Left forelimb (tissue), 1 donor: ENCODE measurements around the gene NPY5R.

Experiments
- DNase-seq: peaks from one replicate; pipeline ENCODE4 v3.0.0-alpha.2; 2018; ENCODE audit warnings: low spot score

The NPY5R gene

DNA sequence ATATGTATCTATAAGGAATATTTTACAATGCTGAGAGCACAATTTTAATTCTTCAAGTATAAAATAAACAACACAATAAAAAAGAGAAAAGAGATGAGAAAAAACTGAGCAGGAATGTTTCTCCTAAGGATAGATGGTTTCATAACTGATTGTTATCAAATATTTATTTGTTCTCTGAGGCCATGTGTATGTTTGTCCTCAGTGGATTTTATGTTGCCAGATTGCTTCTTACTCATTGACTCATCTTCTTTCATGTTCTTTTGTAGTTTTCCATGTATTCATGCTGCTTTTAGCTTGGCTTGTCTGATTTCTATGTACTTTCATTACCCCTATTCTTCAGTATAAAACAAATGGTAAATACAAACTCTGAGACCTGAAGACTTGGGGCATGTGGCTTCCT, 41.2 kb downstream of the NPY5R start:
- DNase-seq, result no peak

- no peak for DNase-seq
Observed at GRCh38 chr4:163385466-163385865, 41.8 kb downstream of the NPY5R start.

GRCh38 chr4:163391756-163392155, 48.1 kb downstream of the NPY5R start:
- no peak for DNase-seq

DNA sequence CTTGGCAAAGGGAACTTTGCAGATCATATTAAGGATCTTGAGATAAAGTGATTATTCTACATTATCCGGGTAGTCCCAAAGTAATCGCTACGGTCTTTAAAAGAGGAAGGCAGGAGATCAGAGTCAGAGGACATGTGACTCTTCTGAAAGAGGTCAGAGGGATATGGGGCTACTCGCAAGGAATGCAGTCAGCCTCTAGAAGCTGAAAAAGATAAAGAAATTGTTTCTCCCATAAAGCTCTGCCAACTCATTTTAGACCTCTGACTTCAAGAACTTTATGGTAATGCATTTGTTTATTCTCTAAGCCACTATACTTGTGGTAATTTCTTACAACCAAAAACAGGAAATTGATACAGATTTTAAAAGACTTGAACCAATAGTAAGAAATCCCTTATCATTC, 48.6 kb downstream of the NPY5R start:
- no peak for DNase-seq

DNA sequence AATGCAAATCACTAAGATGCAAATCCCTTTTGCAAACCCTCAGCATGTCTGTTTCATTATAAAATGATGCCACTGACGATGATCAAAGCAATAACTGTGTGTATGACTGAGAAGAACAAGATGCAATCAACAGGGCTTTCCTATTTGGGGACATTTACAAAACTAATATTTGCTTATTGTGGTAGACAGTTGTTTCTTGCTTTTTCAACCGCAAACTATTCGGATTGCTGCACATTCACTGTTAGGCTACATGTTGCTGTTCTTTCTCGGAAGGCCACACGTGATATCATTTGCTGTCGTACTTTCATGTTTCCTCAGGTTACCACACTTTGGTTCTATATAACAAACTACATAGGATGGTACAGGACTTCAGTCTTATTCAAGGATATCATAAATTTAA, 49.8 kb downstream of the NPY5R start:
- DNase-seq, result no peak

DNA sequence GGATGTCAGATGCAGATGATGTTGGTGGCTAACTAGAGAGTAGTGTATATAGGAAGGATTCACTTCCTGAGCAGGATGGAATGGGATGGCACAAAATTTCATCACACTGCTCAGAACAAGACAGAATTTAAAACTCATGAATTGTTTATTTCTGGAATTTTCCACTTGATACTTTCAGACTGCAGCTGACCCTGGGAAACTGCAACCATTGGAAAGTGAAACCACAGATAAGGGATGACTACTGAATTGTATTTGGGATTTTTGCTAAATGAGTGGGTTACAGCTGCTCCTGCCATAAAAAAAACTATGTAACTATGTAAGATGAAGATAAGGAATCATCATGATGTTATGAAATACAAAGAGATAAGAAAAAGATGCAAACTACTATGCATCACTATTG, 51.4 kb downstream of the NPY5R start:
- DNase-seq, result no peak

DNA sequence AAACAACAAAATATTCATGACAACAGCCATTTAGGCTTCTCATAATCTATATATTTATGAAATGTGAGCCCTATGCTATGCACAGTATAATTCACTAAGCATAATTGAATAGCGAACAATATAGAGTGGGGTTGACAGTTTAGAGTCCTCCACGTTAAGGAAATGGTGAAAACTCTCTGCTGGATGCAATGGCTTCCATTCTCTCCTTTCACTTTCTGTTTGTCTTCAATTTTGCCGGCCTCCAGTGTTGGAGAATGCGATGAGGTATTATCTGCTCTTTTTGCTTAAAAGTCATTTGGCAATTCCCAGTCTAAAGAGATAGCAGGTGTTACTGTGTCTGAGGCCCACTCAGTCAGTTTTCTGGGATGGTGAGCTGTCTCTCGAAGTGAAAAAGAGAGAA, 52.1 kb downstream of the NPY5R start:
- DNase-seq, result no peak

DNA sequence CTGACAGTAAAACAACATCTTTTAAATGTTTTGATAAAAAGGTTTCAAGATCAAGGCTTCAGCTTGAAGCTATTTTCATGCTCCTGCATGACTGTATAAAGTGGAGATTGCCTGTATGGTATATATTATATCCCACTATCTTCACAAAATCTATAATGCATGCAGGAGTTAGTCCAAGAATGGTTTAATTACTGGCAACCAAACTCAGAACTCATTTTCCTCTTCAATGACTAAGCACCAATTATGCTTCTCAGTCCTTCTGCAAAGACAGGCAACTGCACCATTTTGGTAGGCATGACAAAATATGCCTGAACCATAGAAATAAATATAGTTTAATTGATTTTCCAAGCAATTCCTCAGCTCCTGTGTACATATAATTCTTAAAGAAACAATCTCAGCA, 54.5 kb downstream of the NPY5R start:
- no peak for DNase-seq

- no peak for DNase-seq
Observed at GRCh38 chr4:163400911-163401310, 57.2 kb downstream of the NPY5R start.
